GM18517 (cell line): ENCODE measurements around the gene IFI35.
"Not testable (repeated sequence)": the region's sequence is repeated elsewhere in the genome, so short reads cannot be mapped to it uniquely, and the experiment has no call there.

Experiments
- ATAC-seq: cut with Tn5 transposase; IDR thresholded peaks from one replicate; pipeline ENCODE4 v1.9.1; 2021; ENCODE audit warnings: mild to moderate bottlenecking, moderate library complexity; ENCODE audit not compliant: unreplicated experiment

The IFI35 gene

GRCh38 chr17:43006639-43007551, at the start of gene IFI35:
TSS of gene IFI35 (plus strand) at chr17:43006784. CDS start at chr17:43006948, 164 bp downstream.
- ATAC-seq: peak; percentile 77

GRCh38 chr17:42964161-42964932, 42.2 kb upstream of the IFI35 start, which contains the start of gene AARSD1:
TSS of gene AARSD1 (minus strand) at chr17:42964454. CDS start at chr17:42964440, 14 bp downstream.
- peak; percentile 67 for ATAC-seq

- ATAC-seq: no peak
Measured at GRCh38 chr17:42967925-42968324, 38.7 kb upstream of the IFI35 start.

- ATAC-seq: no peak
Measured at GRCh38 chr17:42969001-42969581, 37.5 kb upstream of the IFI35 start.

GRCh38 chr17:42971589-42971988, 35.0 kb upstream of the IFI35 start:
- ATAC-seq: no peak

- ATAC-seq: not testable (repeated sequence)
Measured at GRCh38 chr17:42973323-42973722, 33.3 kb upstream of the IFI35 start.

GRCh38 chr17:42975265-42975664, 31.3 kb upstream of the IFI35 start:
- no peak for ATAC-seq

- ATAC-seq: not testable (repeated sequence)
Measured at GRCh38 chr17:42975701-42976100, 30.9 kb upstream of the IFI35 start.

GRCh38 chr17:42979511-42980273, 26.9 kb upstream of the IFI35 start, which contains the start of gene PTGES3L:
TSS of gene PTGES3L (minus strand) at chr17:42980080. CDS start at chr17:42980053, 27 bp downstream.
- no peak for ATAC-seq

- peak; percentile 57 for ATAC-seq
Measured at GRCh38 chr17:42980274-42980765, 26.3 kb upstream of the IFI35 start, which contains the start of gene RUNDC1. TSS of gene RUNDC1 (plus strand) at chr17:42980565. CDS start at chr17:42980577, 12 bp downstream.

GRCh38 chr17:42980766-42981397, 25.7 kb upstream of the IFI35 start:
- ATAC-seq: peak; percentile 49

GRCh38 chr17:42982266-42982665, 24.3 kb upstream of the IFI35 start:
- no peak for ATAC-seq

- ATAC-seq: no peak
Measured at GRCh38 chr17:42985225-42985624, 21.4 kb upstream of the IFI35 start.

- no peak for ATAC-seq
Measured at GRCh38 chr17:42989141-42989540, 17.4 kb upstream of the IFI35 start.

- no peak for ATAC-seq
Measured at GRCh38 chr17:42989726-42990652, 16.6 kb upstream of the IFI35 start.

GRCh38 chr17:42991471-42991870, 15.1 kb upstream of the IFI35 start:
- no peak for ATAC-seq

GRCh38 chr17:42992872-42993271, 13.7 kb upstream of the IFI35 start:
- ATAC-seq: no peak

GRCh38 chr17:42993913-42994312, 12.7 kb upstream of the IFI35 start:
- not testable (repeated sequence) for ATAC-seq
